Measurements from ENCODE around the gene MAPK7. TPM values are rescaled to one million over a fixed set of nuclear protein-coding genes. Genes with fewer than 3 reads are reported as not detected.
A peak's percentile ranks its signal among the peaks of the same experiment; 100 is the strongest.

MAPK7 gene
- total RNA-seq, 1 donor from 2014 or later = 15.6 TPM

DNA sequence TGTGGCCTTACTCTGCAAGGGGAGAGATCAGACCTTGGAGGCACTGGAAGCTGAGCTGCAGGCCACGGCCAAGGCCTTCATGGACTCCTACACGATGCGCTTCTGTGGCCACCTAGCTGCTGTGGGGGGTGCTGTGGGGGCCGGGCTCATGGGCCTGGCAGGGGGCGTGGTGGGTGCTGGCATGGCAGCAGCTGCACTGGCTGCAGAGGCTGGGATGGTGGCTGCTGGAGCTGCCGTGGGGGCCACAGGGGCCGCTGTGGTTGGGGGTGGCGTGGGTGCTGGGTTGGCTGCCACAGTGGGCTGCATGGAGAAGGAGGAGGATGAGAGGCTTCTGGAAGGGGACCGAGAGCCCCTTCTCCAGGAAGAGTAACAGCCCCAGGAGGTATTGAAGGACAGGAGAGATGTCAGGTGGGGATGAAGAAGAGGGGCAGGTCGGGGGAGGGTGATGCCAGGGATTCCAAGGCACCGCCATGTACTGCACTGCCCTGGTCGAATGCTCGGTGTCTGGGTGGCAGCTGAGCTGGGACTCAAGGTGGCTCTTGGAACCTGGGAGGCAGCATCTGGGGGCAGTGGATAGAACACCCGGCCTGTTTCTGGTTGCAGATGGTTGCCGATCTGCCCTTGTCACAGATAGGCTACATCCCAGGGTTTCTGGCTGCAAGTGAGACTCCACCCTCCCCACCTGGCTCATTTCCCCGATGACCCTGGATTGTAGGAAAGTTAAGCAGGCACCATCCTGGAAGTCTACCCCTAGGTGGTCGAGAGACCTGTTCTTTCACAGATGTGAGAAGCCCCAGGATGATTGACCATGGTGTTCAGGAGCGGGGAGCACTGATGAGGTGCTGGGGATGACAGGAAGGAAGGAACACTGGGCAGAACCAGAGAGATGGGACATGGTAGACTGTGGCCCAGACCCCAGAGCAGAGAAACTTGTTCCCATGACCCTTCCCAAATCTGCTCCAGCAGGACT lies 37.8 kb downstream of the MAPK7 start:
- no peak for DNase-seq (ENCODE audit: low spot score)

DNA sequence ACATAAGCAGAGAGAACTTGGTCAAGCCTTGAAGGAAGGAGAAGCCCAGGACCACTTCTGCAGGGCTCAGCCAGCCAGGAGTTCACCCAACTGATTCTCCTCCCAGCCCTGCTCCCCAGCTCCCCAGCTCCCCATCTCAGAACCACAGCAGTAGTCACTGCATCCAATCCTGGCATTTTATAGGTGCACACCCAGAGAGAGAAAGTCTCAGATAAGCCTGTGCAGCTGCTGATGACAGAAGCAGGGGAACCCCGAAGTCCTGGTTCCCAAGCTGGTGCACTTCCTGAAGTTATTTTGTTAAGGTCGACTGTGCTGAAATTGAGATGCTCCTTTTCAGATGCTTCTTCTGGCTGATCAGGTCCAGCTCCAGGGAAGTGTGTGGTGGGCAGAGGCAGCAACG lies 39.3 kb downstream of the MAPK7 start:
- DNase-seq (ENCODE audit: low spot score) = peak; percentile 29

DNA sequence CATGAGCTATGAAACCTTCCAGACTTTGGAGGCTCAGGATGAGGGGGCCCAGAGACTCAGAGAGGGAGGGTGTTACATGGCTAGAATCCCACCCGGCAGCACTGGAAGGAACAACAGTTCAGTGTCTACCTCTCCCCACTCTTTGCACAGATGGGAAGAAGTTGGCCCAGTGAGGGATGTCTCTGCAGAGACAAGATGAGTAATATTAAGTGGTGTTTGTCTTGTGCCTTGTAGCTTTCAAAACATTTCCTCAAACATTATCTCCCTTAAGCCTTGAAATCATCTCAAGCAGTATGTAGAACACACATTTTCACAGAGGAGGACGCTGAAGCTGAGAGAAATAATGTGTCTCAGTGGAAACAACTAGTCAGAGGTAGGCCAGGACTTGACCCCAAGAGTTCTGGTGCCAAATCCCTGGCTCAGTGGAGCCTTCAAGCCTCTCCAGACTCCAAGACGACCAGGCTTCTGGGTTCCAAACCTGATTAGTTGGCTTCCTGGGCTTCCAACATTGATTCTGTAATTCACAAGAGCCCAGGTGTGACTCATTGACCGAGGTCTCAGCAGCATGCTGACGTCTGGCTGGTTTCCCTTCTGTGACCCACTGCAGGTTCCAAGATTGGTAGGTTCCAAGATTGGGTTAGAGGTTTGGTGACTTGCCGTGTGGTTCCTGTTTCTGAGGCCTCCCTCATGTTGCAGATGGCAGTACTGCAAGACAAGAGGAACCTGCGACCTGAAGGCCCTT lies 40.1 kb downstream of the MAPK7 start:
- DNase-seq (ENCODE audit: low spot score) = peak; percentile 94

DNA sequence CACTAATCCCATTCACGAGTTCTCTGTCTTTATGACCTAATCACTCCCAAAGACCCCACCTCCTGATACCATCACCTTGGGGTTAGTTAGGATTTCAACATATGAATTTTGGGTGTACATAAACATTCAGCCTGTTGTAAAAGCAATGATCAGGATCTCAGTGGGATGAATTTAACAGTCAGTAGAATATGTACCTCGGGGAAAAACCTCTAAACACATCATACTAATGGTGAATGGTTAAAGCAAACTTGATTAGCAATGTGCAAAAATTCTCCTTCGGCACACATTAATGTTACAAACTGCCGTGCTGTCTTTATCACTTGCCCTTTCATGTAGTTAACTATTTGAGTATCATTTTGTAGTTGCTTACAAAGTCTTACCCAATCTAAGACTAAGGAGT lies 42.9 kb downstream of the MAPK7 start:
- no peak for DNase-seq (ENCODE audit: low spot score)

DNA sequence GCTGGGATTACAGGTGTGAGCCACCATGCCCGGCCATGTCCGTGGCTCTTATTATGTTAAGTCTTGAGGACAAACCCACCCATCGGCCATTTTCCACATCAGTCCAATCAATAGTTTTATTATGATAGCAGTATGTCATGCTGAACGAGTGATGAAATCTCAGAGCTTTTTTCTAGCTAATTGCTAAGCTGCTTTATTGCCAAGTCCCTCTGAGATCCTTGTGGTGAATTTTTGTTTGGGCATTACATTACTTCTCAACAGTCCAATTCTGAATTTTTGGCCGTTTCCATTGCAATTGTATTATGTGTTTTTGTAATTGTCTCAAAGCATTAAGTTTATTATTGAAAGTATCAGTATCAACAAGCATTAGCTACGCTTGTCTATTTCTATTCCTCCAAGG lies 43.6 kb downstream of the MAPK7 start:
- no peak for DNase-seq (ENCODE audit: low spot score)

DNA sequence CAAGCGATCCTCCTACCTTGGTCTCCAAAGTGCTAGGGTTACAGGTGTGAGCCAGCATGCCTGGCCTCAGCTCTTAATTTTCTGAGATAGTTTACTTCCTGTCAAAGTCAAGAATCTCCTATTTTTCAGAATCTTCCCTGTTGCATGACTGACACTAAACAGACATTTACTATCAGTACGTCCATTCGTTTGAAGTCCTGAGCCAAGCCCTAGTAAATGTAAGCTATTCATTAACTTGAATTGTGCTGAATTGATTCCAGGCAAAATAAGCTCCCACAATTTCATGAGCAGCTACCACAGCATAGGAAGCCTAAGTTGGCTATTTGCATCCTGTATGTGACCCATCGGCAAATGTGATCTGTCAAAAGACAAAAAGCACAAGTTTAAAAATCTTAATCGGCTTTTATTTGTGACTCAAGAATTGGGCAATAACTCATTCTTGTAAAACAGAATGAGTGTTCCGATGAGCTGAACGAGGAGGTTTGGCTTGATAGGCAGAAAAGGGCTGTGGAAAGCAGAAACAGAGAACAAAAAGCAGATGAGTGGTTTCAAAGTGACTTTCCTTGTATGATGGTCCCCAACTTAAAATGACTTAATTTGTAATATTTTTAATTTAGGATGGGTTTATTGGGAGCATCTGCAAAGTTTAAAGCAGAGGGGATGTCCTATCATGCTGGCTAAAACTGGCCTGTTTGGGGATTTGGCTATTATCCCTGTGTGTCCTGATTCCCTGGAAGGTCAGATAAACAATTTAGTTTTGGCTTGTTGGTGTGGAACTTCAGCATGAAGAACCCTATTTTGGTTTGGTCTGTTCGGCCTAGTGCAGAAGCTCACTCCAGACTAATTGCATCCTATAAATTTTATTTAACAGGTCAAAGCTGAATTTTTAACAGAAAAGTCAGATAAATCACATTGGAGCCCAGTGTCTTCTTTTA lies 46.9 kb downstream of the MAPK7 start:
- DNase-seq (ENCODE audit: low spot score) = peak; percentile 84

DNA sequence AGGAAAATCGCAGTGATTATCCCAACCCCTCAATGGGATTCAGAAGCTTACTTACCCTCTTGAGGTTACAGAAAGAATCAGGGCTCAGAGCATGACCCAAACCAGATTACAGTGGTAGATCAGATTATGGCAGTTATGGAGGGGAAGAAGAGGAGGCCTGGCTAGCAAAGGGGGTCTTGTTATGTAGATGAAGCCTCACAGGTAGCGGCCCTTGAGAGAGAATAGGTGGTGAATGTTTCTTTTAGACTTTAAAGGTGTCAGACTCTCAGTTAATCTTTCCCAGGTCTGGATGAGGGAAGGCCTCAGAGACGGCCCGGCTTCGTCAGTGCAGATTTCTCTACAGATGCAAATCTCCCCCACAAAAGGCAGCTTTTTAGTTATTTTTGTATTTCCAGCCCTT lies 48.3 kb downstream of the MAPK7 start:
- DNase-seq (ENCODE audit: low spot score) = no peak

DNA sequence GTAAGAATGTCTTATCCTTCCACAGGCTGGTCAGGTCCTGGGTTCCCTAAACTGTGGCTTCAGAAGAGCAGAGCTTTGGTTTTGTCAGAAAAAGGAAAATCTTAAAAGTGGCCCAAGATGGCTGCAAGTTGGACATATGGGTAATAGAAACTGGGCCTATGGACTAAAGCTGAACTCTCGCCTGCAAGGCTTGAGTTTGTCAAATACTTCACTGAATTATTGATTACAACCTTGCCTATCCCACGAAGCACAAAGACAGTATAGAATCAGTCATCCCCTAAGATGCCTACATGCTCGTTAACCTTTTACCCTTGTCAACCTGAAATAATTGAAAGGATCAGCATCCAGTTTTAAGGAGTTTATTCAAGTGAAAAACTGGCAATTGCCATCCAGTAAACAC lies 53.4 kb downstream of the MAPK7 start:
- no peak for DNase-seq (ENCODE audit: low spot score)

Other genes starting within 250 kb of the MAPK7 start
- 42.1 TPM for gene EPN2, start 141.1 kb upstream of the MAPK7 start, total RNA-seq (ENCODE audit: insufficient read depth, low replicate concordance)
- gene B9D1, start 15.8 kb upstream of the MAPK7 start, total RNA-seq (ENCODE audit: insufficient read depth, low replicate concordance) = 15.9 TPM
- gene MFAP4, start 8.7 kb downstream of the MAPK7 start, total RNA-seq (ENCODE audit: insufficient read depth, low replicate concordance) = 171 TPM
- 20.5 TPM for gene RNF112, start 32.7 kb downstream of the MAPK7 start, total RNA-seq (ENCODE audit: insufficient read depth, low replicate concordance)
- 0.48 TPM for gene SLC47A1, start 155.4 kb downstream of the MAPK7 start, total RNA-seq (ENCODE audit: insufficient read depth, low replicate concordance)

Data from umbilical cord (tissue), 2 donors.